ENCODE results near the gene HNRNPH3. TPM values are rescaled to one million over a fixed set of nuclear protein-coding genes. Genes with fewer than 3 reads are reported as not detected.
"Not testable (repeated sequence)": the region's sequence is repeated elsewhere in the genome, so short reads cannot be mapped to it uniquely, and the experiment has no call there.

Gene HNRNPH3
- total RNA-seq, 1 donor from 2014 or later = 12.6 TPM

GRCh38 chr10:68303849-68304412 lies 27.9 kb upstream of the HNRNPH3 start:
- Histone ChIP-seq H3K4me3 (no peak overlapping the region), H3K36me3 (no peaks in the 10 kb centered on the region), H3K27me3 (no peaks in the 10 kb centered on the region), H3K4me1 (no peaks in the 10 kb centered on the region), H3K9me3 (no peaks in the 10 kb centered on the region), H3K27ac (no peak overlapping the region)
- no peak for DNase-seq (ENCODE audit: low spot score in 2 of 2)
- intact Hi-C loops (cut with DNase I) = loop anchor here (5.0 kb wide), 1 partner anchor 447 kb away; no protein-coding TSS in a partner anchor
- TF ChIP-seq, protein P1, sequence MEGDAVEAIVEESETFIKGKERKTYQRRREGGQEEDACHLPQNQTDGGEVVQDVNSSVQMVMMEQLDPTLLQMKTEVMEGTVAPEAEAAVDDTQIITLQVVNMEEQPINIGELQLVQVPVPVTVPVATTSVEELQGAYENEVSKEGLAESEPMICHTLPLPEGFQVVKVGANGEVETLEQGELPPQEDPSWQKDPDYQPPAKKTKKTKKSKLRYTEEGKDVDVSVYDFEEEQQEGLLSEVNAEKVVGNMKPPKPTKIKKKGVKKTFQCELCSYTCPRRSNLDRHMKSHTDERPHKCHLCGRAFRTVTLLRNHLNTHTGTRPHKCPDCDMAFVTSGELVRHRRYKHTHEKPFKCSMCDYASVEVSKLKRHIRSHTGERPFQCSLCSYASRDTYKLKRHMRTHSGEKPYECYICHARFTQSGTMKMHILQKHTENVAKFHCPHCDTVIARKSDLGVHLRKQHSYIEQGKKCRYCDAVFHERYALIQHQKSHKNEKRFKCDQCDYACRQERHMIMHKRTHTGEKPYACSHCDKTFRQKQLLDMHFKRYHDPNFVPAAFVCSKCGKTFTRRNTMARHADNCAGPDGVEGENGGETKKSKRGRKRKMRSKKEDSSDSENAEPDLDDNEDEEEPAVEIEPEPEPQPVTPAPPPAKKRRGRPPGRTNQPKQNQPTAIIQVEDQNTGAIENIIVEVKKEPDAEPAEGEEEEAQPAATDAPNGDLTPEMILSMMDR (IDR thresholded peaks at IDR 0.05) = no peak

GRCh38 chr10:68305854-68306253 lies 26.0 kb upstream of the HNRNPH3 start:
- H3K4me3 ChIP-seq = no peak overlapping the region
- H3K27ac ChIP-seq = no peak overlapping the region
- no peaks in the 10 kb centered on the region for H3K9me3 ChIP-seq
- H3K27me3 ChIP-seq = no peaks in the 10 kb centered on the region
- no peaks in the 10 kb centered on the region for H3K36me3 ChIP-seq
- no peaks in the 10 kb centered on the region for H3K4me1 ChIP-seq
- intact Hi-C loops (cut with DNase I) = no loop called here
- no peak for DNase-seq (ENCODE audit: low spot score in 2 of 2)
- TF ChIP-seq, protein P1 (IDR thresholded peaks at IDR 0.05) = no peak

DNA sequence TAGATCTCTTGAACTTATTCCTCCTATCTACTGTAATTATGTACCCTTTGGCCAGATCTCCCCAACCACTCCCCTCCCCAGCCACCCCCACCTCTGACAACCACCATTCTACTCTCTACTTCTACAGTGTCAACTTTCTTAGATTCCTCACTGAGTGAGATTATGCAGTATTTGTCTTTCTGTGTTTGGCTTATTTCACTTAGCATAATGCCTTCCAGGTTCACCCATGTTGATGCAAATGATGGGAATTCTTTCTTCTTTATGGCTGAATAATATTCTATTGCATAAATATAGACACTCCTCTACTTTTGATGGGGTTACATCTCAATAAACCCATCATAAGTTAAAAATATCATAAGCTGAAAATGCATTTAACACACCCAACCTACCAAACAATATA lies 21.3 kb upstream of the HNRNPH3 start:
- Histone ChIP-seq H3K9me3 (no peaks in the 10 kb centered on the region), H3K27ac (no peak overlapping the region), H3K27me3 (no peaks in the 10 kb centered on the region), H3K36me3 (no peaks in the 10 kb centered on the region), H3K4me3 (no peak overlapping the region), H3K4me1 (no peaks in the 10 kb centered on the region)
- TF ChIP-seq, protein P1 (IDR thresholded peaks at IDR 0.05) = no peak
- intact Hi-C loops (cut with DNase I) = no loop called here
- no peak for DNase-seq (ENCODE audit: low spot score in 2 of 2)

GRCh38 chr10:68314930-68315329 lies 16.9 kb upstream of the HNRNPH3 start:
- H3K27ac ChIP-seq; H3K36me3 ChIP-seq; intact Hi-C loops (cut with DNase I); H3K9me3 ChIP-seq; H3K4me1 ChIP-seq; H3K4me3 ChIP-seq; H3K27me3 ChIP-seq; DNase-seq (ENCODE audit: low spot score in 2 of 2): not testable (repeated sequence)

GRCh38 chr10:68315582-68315981 lies 16.3 kb upstream of the HNRNPH3 start:
- no peaks in the 10 kb centered on the region for H3K27me3 ChIP-seq
- no peaks in the 10 kb centered on the region for H3K4me1 ChIP-seq
- intact Hi-C loops (cut with DNase I) = no loop called here
- H3K4me3 ChIP-seq = no peak overlapping the region
- H3K36me3 ChIP-seq = no peaks in the 10 kb centered on the region
- H3K27ac ChIP-seq = no peak overlapping the region
- H3K9me3 ChIP-seq = peaks cover 0 to 3% of the 10 kb centered on the region in 2 donors
- no peak for DNase-seq (ENCODE audit: low spot score in 2 of 2)
- TF ChIP-seq, protein P1 (IDR thresholded peaks at IDR 0.05) = no peak

- no peak for DNase-seq (ENCODE audit: low spot score in 2 of 2)
- TF ChIP-seq, protein P1 (IDR thresholded peaks at IDR 0.05) = no peak
- H3K36me3 ChIP-seq = no peaks in the 10 kb centered on the region
- peaks cover 0 to 3% of the 10 kb centered on the region in 2 donors for H3K9me3 ChIP-seq
- no peak overlapping the region for H3K27ac ChIP-seq
- H3K27me3 ChIP-seq = no peaks in the 10 kb centered on the region
- H3K4me3 ChIP-seq = no peak overlapping the region
- intact Hi-C loops (cut with DNase I) = no loop called here
- no peaks in the 10 kb centered on the region for H3K4me1 ChIP-seq
These were observed 13.4 kb upstream of the HNRNPH3 start for GRCh38 chr10:68318331-68319059.

DNA sequence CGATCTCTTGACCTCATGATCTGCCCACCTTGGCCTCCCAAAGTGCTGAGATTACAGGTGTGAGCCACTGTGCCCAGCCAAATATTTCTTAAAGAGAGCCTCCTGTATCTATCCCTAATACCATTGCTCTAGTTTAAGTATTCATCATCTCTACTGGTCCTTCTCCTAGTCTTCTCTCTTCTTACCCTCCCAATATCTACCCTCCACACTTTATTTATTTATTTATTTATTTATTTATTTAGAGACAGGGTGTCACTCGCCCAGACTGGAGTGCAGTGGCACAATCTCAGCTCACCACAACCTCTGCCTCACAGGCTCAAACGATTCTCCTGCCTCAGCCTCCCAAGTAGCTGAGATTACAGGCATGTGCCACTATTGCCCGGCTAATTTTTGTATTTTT lies 7.5 kb upstream of the HNRNPH3 start:
- H3K27me3 ChIP-seq; H3K4me3 ChIP-seq; H3K4me1 ChIP-seq; DNase-seq (ENCODE audit: low spot score in 2 of 2); H3K9me3 ChIP-seq; intact Hi-C loops (cut with DNase I); H3K27ac ChIP-seq; H3K36me3 ChIP-seq: not testable (repeated sequence)

Data from ascending aorta (tissue), 2 donors.